GM12875 (cell line): ENCODE results near the gene IL21R.

Source experiments
- H3K4me3 ChIP-seq: one replicate; pipeline ENCODE4 v1.5.1; 2011; ENCODE audit warnings: low read depth, low read length, control low read depth
- TF ChIP-seq, protein P1 (sequence below): IDR thresholded peaks from 2 replicates; pipeline ENCODE4 v1.5.1; 2011; ENCODE audit warnings: low read depth, mild to moderate bottlenecking, control low read depth, inconsistent platforms, low read length, moderate library complexity, borderline replicate concordance; ENCODE audit not compliant: insufficient read depth

Gene IL21R

DNA sequence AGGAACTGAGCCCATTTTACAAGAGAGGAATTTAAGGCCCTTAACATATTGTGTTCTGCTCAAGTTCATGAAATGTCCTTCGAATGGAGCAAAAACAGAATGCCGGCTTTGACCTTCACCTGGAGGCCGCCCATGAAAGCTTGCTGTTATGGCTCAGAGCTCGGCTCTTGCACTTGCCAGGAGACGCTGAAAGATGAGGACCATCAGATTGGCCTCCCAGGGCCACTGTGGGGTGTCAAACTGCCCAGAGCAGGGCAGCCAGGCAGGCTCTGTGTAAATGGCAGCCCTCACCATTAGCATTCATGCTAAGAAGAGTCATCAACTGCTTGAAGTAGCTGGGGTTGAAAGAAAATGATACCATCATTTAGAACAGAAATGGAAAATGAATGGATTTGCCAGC lies 39.3 kb downstream of the IL21R start:
- TF ChIP-seq, protein P1, sequence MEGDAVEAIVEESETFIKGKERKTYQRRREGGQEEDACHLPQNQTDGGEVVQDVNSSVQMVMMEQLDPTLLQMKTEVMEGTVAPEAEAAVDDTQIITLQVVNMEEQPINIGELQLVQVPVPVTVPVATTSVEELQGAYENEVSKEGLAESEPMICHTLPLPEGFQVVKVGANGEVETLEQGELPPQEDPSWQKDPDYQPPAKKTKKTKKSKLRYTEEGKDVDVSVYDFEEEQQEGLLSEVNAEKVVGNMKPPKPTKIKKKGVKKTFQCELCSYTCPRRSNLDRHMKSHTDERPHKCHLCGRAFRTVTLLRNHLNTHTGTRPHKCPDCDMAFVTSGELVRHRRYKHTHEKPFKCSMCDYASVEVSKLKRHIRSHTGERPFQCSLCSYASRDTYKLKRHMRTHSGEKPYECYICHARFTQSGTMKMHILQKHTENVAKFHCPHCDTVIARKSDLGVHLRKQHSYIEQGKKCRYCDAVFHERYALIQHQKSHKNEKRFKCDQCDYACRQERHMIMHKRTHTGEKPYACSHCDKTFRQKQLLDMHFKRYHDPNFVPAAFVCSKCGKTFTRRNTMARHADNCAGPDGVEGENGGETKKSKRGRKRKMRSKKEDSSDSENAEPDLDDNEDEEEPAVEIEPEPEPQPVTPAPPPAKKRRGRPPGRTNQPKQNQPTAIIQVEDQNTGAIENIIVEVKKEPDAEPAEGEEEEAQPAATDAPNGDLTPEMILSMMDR, result no peak
- H3K4me3 ChIP-seq, result no peak overlapping the region

DNA sequence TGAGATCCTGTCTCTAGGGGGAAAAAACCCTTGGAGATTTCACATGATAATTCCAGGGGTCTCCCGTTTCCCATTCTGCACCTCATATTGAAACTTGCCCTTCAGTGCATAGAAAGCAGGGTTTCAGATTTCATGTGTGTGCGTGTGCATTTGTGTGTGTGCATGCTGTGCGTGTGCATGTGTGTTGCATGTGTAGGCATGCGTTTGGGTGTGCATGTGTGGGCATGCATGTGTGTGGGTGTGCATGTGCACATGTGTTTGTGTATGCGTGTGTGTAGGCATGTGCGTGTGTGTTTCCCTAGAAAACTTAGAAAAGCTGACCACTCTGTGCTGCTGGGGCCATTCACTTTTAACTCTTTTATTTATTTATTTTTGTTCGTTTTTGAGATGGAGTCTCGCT lies 40.0 kb downstream of the IL21R start:
- H3K4me3 ChIP-seq, result no peak overlapping the region
- TF ChIP-seq, protein P1, result no peak

DNA sequence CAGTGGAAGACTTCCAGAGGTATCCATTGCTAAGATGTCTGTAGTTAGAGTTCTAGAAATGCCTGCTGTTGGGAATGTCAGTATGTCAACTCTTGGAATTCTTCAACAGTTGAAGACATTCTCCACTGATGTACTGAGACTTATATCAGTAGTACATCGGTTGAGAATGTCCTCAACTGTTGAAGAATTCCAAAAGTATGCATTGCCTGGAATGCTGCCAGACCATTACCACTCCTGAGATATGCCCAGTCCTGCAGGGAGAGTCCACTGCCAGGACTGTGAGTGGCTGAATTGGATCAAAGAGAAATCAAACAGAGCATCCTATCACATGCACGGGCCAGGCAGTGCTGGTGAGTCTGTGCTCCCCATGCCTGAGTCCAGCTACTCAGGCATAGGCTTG lies 42.0 kb downstream of the IL21R start:
- TF ChIP-seq, protein P1, result no peak
- no peak overlapping the region for H3K4me3 ChIP-seq

DNA sequence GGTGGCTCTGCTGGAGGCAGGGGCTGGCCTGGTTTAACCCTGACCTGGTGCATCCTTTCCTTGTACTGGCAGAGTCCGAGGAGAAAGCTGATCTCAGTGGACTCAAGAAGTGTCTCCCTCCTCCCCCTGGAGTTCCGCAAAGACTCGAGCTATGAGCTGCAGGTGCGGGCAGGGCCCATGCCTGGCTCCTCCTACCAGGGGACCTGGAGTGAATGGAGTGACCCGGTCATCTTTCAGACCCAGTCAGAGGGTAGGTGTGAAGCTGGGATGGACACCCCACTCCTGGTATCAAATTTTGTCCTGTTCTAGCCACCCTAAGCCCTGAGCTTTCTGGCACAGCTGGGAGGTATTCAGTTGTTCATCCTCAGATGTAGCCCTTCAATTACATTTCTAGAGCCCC lies 42.5 kb downstream of the IL21R start:
- TF ChIP-seq, protein P1, result no peak
- H3K4me3 ChIP-seq, result no peak overlapping the region

DNA sequence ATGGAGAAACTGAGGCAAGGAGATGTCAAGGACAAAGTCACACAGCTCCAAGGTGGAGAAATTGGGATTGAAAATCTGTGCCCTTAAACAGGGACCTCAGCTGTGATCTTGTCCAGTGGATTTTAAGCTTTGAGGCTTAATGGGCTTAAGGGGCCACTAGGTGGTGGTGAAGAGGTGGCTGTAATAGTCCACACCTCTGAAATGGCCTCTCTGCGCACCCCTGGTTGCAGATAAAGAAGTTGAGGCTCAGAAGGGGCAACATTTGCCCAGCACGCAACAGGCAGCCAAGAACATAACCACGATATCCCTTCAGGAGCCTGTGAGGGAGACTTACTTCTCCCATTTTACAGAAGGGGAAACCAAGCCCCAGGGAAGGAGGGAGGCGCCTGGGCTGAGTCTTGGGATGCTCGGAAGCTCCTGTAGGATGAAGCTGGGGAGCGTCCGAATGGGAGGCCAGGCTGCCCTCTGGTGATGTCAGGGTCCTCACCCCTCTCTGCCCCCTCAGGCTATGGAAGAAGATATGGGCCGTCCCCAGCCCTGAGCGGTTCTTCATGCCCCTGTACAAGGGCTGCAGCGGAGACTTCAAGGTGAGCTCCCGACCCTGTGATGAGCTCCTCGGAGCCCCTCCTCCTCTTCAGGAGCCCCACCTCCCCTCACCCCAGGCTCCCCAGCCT lies 43.7 kb downstream of the IL21R start:
- TF ChIP-seq, protein P1, result no peak
- H3K4me3 ChIP-seq, result no peak overlapping the region

DNA sequence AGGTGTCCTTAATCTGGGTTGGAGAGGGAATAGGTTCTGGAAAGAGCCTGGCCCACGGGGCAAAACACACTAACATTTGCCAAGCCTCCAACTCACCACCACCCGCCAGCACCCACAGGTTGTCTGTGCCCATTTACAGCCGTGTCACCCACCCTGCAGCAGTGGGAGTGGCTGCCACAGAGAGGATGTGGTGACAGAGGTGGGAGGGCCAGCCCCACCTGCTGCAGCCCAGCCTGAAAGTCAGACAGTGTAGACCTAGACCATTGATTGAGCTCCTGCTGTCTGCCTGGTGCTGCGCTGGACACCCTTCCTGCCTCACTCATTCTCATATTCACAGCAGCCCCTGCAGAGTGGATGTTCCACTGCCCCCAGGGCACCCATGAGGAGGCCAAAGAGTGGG lies 44.7 kb downstream of the IL21R start:
- TF ChIP-seq, protein P1, result no peak
- no peak overlapping the region for H3K4me3 ChIP-seq

DNA sequence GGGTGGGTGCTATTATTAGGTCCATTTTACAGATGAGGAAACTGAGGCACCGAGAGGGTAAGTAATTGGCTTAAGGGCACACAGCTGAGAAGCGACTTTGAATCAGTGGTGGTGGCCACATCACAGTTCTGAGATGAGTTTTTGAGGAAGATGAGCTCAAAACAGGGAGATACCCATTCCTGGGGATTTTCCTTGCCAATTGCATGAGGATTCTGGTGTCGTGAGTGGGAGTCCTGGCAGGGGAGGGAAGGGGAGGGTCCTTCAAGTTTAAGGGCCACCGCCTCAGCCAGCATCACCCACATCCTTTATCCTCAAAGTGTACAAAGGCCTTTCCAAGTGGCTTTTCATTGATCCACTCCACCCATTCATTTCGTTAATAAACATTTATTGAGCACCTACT lies 45.3 kb downstream of the IL21R start:
- TF ChIP-seq, protein P1, result no peak
- H3K4me3 ChIP-seq, result no peak overlapping the region
